Spleen (tissue), 7 donors: ENCODE results near the gene EXOC3.

ENCODE experiments used
- POLR2A ChIP-seq, 3 donors: fragments of 450-650 bp; IDR thresholded peaks; one replicate each; pipeline ENCODE4 v1.5.1; 2017; ENCODE audit warnings: antibody characterized with exemption in 3 of 3, mild to moderate bottlenecking in 1 of 3
- TF ChIP-seq, protein P1 (sequence below), 11 experiments: fragments of 200-600 bp in 7 of 11; fragments of 450-650 bp in 4 of 11; sonication (generic) in 4 of 11; IDR thresholded peaks in 8 of 11; conservative IDR thresholded peaks in 3 of 11; 1 replicate in 7 of 11; 2 replicates in 4 of 11; pipeline versions ENCODE4 v1.4.0 to v1.8.0; 2016 to 2021; ENCODE audit warnings: antibody characterized with exemption in 11 of 11, inconsistent platforms in 4 of 11, mild to moderate bottlenecking in 1 of 11
- donor health status: DM: no; HTN: no; CAD: no; lungs with moderate emphysema.
- donor health status: DM: no; HTN: no; CAD: no.
- donor health status: DM: no; HTN: no; CAD: no.

DNA sequence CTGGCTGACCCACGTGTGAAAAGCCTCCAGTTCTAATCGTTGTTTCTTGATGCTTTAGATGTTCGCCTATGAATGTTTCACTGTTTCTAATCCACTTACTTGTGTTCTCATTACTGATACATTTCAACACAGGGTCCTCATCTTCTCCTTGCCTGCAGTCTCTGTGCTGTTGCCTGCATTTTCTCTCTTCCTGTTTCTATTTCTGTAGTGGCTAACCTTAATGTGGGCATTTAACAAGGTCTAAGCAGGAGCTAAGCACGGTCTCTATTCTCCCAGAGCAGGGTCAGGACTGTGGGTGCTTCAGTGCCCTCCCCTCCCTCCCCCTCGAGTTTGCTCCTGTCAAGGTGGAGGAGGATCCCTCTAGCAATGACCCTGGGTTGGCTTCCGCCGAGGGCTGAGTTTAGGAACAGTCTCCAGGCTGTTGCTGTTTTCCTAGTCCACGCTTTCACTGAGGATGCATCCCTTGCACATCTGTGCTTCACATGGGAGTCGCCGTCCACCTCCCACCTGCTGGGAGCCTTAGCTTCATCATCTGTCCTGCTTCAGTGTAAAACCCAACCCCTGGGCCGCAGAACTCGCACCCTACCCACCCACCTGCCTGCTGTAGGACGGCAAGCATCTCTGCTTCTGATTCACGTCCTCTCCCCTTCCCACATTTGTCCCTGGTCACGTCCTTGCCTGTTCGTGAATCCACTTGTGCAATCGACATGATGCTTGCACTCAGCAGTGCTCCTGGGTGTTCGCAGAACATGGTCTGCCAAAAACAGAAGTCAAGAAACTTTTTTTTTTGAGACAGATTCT lies 2.4 kb upstream of the EXOC3 start:
- TF ChIP-seq, protein P1, sequence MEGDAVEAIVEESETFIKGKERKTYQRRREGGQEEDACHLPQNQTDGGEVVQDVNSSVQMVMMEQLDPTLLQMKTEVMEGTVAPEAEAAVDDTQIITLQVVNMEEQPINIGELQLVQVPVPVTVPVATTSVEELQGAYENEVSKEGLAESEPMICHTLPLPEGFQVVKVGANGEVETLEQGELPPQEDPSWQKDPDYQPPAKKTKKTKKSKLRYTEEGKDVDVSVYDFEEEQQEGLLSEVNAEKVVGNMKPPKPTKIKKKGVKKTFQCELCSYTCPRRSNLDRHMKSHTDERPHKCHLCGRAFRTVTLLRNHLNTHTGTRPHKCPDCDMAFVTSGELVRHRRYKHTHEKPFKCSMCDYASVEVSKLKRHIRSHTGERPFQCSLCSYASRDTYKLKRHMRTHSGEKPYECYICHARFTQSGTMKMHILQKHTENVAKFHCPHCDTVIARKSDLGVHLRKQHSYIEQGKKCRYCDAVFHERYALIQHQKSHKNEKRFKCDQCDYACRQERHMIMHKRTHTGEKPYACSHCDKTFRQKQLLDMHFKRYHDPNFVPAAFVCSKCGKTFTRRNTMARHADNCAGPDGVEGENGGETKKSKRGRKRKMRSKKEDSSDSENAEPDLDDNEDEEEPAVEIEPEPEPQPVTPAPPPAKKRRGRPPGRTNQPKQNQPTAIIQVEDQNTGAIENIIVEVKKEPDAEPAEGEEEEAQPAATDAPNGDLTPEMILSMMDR (IDR thresholded peaks at IDR 0.05 in 8 of 11, conservative IDR thresholded peaks at IDR 0.05 in 3 of 11), result no peak
- TF ChIP-seq POLR2A (IDR thresholded peaks at IDR 0.05), result no peak
